Liver (tissue), 9 donors: ENCODE measurements around the gene CKS2. TPM values are rescaled to one million over a fixed set of nuclear protein-coding genes. Genes with fewer than 3 reads are reported as not detected.

Source experiments
- DNase-seq: peaks from one replicate; pipeline ENCODE4 v3.0.0-alpha.2; 2017; ENCODE audit warnings: low spot score
- H3K27ac ChIP-seq, 2 donors: one replicate each; pipeline ENCODE4 v1.7.0; 2013; ENCODE audit warnings: inconsistent platforms in 2 of 2, low read length in 2 of 2, control low read depth in 1 of 2, low read depth in 1 of 2, mild to moderate bottlenecking in 1 of 2
- H3K27me3 ChIP-seq, 4 donors: one replicate each; pipeline versions ENCODE4 v1.6.1 to v1.7.0; 2013; ENCODE audit warnings: low read length in 3 of 4, inconsistent platforms in 1 of 4, mild to moderate bottlenecking in 1 of 4, moderate library complexity in 1 of 4; ENCODE audit not compliant: control insufficient read depth in 4 of 4, insufficient read depth in 4 of 4
- H3K36me3 ChIP-seq, 4 donors: one replicate each; pipeline versions ENCODE4 v1.6.1 to v1.7.0; 2013; ENCODE audit warnings: low read length in 3 of 4, mild to moderate bottlenecking in 3 of 4, low read depth in 1 of 4, moderate library complexity in 1 of 4; ENCODE audit not compliant: control insufficient read depth in 4 of 4, insufficient read depth in 3 of 4
- H3K4me1 ChIP-seq, 4 donors: one replicate each; pipeline versions ENCODE4 v1.6.1 to v1.7.0; 2013; ENCODE audit warnings: low read length in 3 of 4, mild to moderate bottlenecking in 3 of 4, moderate library complexity in 1 of 4; ENCODE audit not compliant: control insufficient read depth in 4 of 4, insufficient read depth in 4 of 4
- H3K4me3 ChIP-seq, 3 donors: one replicate each; pipeline versions ENCODE4 v1.6.1 to v1.7.0; 2013; ENCODE audit warnings: low read length in 3 of 3, control low read depth in 1 of 3, low read depth in 1 of 3, mild to moderate bottlenecking in 1 of 3
- H3K9ac ChIP-seq, 2 donors: one replicate each; pipeline ENCODE4 v1.7.0; 2013; ENCODE audit warnings: low read length in 2 of 2, mild to moderate bottlenecking in 2 of 2, moderate library complexity in 2 of 2, control low read depth in 1 of 2, low read depth in 1 of 2
- H3K9me3 ChIP-seq, 4 donors: one replicate each; pipeline versions ENCODE4 v1.6.1 to v1.7.0; 2013; ENCODE audit warnings: low read length in 3 of 4; ENCODE audit not compliant: control insufficient read depth in 4 of 4
- FOXA1 ChIP-seq: IDR thresholded peaks from 2 replicates; pipeline ENCODE4 v1.6.1; 2016; ENCODE audit warnings: antibody characterized with exemption
- FOXA2 ChIP-seq: IDR thresholded peaks from 2 replicates; pipeline ENCODE4 v1.6.1; 2016; ENCODE audit warnings: antibody characterized with exemption
- GABPA ChIP-seq, 2 donors: IDR thresholded peaks in 1 of 2; conservative IDR thresholded peaks in 1 of 2; 2 replicates each; pipeline ENCODE4 v1.6.1; 2016; ENCODE audit warnings: antibody characterized with exemption in 2 of 2, mild to moderate bottlenecking in 1 of 2, moderate library complexity in 1 of 2
- HNF4A ChIP-seq, 2 donors: conservative IDR thresholded peaks; 2 replicates each; pipeline ENCODE4 v1.6.1; 2016; ENCODE audit warnings: antibody characterized with exemption in 2 of 2, mild to moderate bottlenecking in 2 of 2
- HNF4G ChIP-seq: IDR thresholded peaks from 2 replicates; pipeline ENCODE4 v1.6.1; 2016; ENCODE audit warnings: antibody characterized with exemption
- JUND ChIP-seq, 2 donors: IDR thresholded peaks; 2 replicates each; pipeline ENCODE4 v1.6.1; 2016; ENCODE audit warnings: antibody characterized with exemption in 2 of 2
- NR2F2 ChIP-seq: IDR thresholded peaks from 2 replicates; pipeline ENCODE4 v1.6.1; 2016; ENCODE audit warnings: antibody characterized with exemption
- RAD21 ChIP-seq, 2 donors: IDR thresholded peaks; 2 replicates each; pipeline ENCODE4 v1.6.1; 2016; ENCODE audit warnings: antibody characterized with exemption in 2 of 2, mild to moderate bottlenecking in 2 of 2
- RXRA ChIP-seq, 2 donors: IDR thresholded peaks; 2 replicates each; pipeline ENCODE4 v1.6.1; 2017 to 2018; ENCODE audit warnings: antibody characterized with exemption in 2 of 2, mild to moderate bottlenecking in 1 of 2
- SP1 ChIP-seq: IDR thresholded peaks from 2 replicates; pipeline ENCODE4 v1.6.1; 2018; ENCODE audit warnings: antibody characterized with exemption, mild to moderate bottlenecking
- TAF1 ChIP-seq: conservative IDR thresholded peaks from 2 replicates; pipeline ENCODE4 v1.6.1; 2016; ENCODE audit warnings: antibody characterized with exemption, mild to moderate bottlenecking
- YY1 ChIP-seq: IDR thresholded peaks from 2 replicates; pipeline ENCODE4 v1.6.1; 2016; ENCODE audit warnings: antibody characterized with exemption, mild to moderate bottlenecking
- WGBS: extraction: QIAGEN DNeasy Blood & Tissue Kit; methylation state at CpG from one replicate; pipeline ENCODE4 v1.1.7; 2013; 5-methylcytosine and 5-hydroxymethylcytosine counted together
- polyA plus RNA-seq, 2 donors: library from polyadenylated mRNA; stranded (reverse) in 1 of 2; unstranded in 1 of 2; fragments of 200-250 nt in 1 of 2; fragments of >200 nt in 1 of 2; fragmentation: Nextera tagmentation in 1 of 2; extraction: Ambion mirVana in 1 of 2; gene quantifications; one replicate each; pipeline versions ENCODE4 v1.2.1 to v1.2.3, GENCODE V29; 2013 to 2015
- total RNA-seq, 2 donors: library from RNA; depleted of rRNA; stranded (reverse); fragments of >200 nt; gene quantifications; one replicate each; pipeline ENCODE4 v1.2.3, GENCODE V29; 2014
- TF ChIP-seq, protein P1 (sequence below): IDR thresholded peaks from 2 replicates; pipeline ENCODE4 v1.6.1; 2016; ENCODE audit warnings: antibody characterized with exemption
- TF ChIP-seq, protein P2 (sequence below): fragments of 150-350 bp; IDR thresholded peaks from 2 replicates; pipeline ENCODE4 v1.5.1; 2017; ENCODE audit warnings: improper control_type of control experiment, low read depth, low read length; ENCODE audit not compliant: missing input control
- TF ChIP-seq, protein P3 (sequence below): IDR thresholded peaks from 2 replicates; pipeline ENCODE4 v1.6.1; 2016; ENCODE audit warnings: antibody characterized with exemption
- TF ChIP-seq, protein P4 (sequence below): IDR thresholded peaks from 2 replicates; pipeline ENCODE4 v1.6.1; 2016; ENCODE audit warnings: antibody characterized with exemption, mild to moderate bottlenecking
- donor health status: healthy.
- donor health status: healthy.
- donor health status: healthy.
- donor health status: healthy.
- donor health status: healthy.

The CKS2 gene
- total and polyA plus RNA-seq, 4 donors = 3.1 to 79.7 (median 17.7) TPM

DNA sequence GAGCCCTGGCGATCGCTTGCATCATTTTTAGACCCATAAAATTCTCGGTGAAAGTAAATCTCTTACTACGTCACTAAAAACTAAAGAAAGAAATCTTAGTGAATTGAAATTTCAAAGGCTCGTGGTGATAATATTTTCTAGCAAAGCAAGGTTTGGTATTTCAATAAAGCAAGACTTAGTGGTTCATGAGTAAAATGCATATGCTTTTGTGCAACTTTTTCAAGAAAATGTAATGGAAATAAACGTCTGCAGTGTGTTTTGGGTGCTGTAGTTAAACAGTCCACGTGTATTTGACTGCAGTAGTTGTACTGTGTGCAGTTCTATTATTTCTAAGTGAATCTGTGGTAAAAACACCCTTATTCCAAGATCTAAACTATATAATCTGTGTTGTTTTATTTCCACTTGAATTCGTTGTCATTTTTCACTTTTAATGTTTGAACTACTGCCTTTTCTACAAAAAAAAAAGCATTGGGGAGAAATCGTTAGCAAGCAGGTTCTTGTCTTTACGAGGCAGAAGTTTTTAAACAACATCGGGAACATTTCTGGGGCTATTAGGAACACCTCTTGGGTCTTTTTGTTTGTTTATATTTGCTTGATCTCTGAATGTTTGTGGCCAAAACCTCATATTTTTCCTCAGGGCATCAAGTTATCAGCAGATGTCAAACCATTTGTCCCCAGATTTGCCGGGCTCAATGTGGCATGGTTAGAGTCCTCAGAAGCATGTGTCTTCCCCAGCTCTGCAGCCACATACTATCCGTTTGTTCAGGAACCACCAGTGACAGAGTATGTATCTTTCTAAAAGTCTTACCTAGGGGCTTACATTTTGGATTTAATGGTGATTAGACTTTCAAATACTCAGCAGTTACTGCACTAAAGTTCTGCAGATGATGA lies 8.3 kb downstream of the CKS2 start (continued):
- no peak for TF ChIP-seq TAF1

GRCh38 chr9:89323390-89323789 lies 12.4 kb downstream of the CKS2 start:
- H3K9ac ChIP-seq = no peak overlapping the region
- peaks cover 3 to 17% (median 11%) of the 10 kb centered on the region in 4 donors for H3K36me3 ChIP-seq
- H3K27me3 ChIP-seq = no peaks in the 10 kb centered on the region
- H3K9me3 ChIP-seq = no peaks in the 10 kb centered on the region
- H3K27ac ChIP-seq = no peak overlapping the region
- no peak for TF ChIP-seq SP1
- TF ChIP-seq HNF4A (conservative IDR thresholded peaks at IDR 0.05) = peak; percentile 58 to 64
- TF ChIP-seq, protein P1, sequence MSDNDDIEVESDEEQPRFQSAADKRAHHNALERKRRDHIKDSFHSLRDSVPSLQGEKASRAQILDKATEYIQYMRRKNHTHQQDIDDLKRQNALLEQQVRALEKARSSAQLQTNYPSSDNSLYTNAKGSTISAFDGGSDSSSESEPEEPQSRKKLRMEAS = no peak
- 50% methylated on average over 4 of the region's 4 CpGs for WGBS
- peak; percentile 44 for DNase-seq
- no peak overlapping the region for H3K4me3 ChIP-seq
- peaks cover 6 to 18% (median 15%) of the 10 kb centered on the region in 4 donors for H3K4me1 ChIP-seq

GRCh38 chr9:89325733-89326132 lies 14.7 kb downstream of the CKS2 start:
- Histone ChIP-seq H3K9me3 (no peaks in the 10 kb centered on the region), H3K4me3 (no peak overlapping the region), H3K36me3 (peaks cover 9 to 36% (median 29%) of the 10 kb centered on the region in 4 donors), H3K4me1 (peaks cover 0 to 9% (median 7%) of the 10 kb centered on the region in 4 donors), H3K27ac (no peak overlapping the region), H3K9ac (no peak overlapping the region), H3K27me3 (no peaks in the 10 kb centered on the region)
- no peak for DNase-seq
- TF ChIP-seq FOXA1 (no peak), FOXA2 (no peak), SP1 (no peak), GABPA (IDR thresholded peaks at IDR 0.05 in 1 of 2, conservative IDR thresholded peaks at IDR 0.05 in 1 of 2) (no peak), NR2F2 (no peak), YY1 (no peak), RAD21 (IDR thresholded peaks at IDR 0.05) (no peak), HNF4A (conservative IDR thresholded peaks at IDR 0.05) (no peak), HNF4G (no peak), JUND (IDR thresholded peaks at IDR 0.05) (no peak), TAF1 (no peak), RXRA (IDR thresholded peaks at IDR 0.05) (no peak)
- TF ChIP-seq, protein P2, sequence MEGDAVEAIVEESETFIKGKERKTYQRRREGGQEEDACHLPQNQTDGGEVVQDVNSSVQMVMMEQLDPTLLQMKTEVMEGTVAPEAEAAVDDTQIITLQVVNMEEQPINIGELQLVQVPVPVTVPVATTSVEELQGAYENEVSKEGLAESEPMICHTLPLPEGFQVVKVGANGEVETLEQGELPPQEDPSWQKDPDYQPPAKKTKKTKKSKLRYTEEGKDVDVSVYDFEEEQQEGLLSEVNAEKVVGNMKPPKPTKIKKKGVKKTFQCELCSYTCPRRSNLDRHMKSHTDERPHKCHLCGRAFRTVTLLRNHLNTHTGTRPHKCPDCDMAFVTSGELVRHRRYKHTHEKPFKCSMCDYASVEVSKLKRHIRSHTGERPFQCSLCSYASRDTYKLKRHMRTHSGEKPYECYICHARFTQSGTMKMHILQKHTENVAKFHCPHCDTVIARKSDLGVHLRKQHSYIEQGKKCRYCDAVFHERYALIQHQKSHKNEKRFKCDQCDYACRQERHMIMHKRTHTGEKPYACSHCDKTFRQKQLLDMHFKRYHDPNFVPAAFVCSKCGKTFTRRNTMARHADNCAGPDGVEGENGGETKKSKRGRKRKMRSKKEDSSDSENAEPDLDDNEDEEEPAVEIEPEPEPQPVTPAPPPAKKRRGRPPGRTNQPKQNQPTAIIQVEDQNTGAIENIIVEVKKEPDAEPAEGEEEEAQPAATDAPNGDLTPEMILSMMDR = no peak
- TF ChIP-seq, protein P3, sequence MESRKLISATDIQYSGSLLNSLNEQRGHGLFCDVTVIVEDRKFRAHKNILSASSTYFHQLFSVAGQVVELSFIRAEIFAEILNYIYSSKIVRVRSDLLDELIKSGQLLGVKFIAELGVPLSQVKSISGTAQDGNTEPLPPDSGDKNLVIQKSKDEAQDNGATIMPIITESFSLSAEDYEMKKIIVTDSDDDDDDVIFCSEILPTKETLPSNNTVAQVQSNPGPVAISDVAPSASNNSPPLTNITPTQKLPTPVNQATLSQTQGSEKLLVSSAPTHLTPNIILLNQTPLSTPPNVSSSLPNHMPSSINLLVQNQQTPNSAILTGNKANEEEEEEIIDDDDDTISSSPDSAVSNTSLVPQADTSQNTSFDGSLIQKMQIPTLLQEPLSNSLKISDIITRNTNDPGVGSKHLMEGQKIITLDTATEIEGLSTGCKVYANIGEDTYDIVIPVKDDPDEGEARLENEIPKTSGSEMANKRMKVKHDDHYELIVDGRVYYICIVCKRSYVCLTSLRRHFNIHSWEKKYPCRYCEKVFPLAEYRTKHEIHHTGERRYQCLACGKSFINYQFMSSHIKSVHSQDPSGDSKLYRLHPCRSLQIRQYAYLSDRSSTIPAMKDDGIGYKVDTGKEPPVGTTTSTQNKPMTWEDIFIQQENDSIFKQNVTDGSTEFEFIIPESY = no peak
- TF ChIP-seq, protein P1 = no peak
- TF ChIP-seq, protein P4, sequence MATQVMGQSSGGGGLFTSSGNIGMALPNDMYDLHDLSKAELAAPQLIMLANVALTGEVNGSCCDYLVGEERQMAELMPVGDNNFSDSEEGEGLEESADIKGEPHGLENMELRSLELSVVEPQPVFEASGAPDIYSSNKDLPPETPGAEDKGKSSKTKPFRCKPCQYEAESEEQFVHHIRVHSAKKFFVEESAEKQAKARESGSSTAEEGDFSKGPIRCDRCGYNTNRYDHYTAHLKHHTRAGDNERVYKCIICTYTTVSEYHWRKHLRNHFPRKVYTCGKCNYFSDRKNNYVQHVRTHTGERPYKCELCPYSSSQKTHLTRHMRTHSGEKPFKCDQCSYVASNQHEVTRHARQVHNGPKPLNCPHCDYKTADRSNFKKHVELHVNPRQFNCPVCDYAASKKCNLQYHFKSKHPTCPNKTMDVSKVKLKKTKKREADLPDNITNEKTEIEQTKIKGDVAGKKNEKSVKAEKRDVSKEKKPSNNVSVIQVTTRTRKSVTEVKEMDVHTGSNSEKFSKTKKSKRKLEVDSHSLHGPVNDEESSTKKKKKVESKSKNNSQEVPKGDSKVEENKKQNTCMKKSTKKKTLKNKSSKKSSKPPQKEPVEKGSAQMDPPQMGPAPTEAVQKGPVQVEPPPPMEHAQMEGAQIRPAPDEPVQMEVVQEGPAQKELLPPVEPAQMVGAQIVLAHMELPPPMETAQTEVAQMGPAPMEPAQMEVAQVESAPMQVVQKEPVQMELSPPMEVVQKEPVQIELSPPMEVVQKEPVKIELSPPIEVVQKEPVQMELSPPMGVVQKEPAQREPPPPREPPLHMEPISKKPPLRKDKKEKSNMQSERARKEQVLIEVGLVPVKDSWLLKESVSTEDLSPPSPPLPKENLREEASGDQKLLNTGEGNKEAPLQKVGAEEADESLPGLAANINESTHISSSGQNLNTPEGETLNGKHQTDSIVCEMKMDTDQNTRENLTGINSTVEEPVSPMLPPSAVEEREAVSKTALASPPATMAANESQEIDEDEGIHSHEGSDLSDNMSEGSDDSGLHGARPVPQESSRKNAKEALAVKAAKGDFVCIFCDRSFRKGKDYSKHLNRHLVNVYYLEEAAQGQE = no peak
- 95% methylated on average over 3 of the region's 3 CpGs for WGBS
